ENCODE data around the gene REPS2.

REPS2 gene

DNA sequence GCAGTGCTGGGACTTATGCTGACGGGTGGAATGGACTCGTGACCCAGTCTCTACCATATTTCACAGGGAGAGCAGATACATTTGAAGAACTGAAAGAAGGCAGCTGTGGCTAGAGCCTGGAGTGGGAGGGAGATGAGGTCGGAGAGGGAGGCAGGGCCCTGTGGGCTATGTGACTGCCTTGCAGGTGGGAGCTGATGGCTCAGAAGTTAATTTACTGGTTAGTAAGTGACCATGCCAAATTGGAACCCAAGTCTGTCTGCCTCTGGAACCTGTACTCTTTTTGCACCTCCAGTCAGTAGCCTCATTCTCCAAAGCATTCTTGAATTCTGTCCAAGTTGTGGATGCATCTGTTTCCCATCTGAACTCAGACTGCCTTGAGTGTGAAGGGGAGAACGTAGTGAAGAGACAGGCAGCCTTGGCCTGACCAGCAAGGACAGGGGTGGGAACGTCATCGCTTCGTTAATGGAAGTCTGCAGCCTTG is 92.3 kb downstream of the REPS2 start:
- DNase-seq = no peak

DNA sequence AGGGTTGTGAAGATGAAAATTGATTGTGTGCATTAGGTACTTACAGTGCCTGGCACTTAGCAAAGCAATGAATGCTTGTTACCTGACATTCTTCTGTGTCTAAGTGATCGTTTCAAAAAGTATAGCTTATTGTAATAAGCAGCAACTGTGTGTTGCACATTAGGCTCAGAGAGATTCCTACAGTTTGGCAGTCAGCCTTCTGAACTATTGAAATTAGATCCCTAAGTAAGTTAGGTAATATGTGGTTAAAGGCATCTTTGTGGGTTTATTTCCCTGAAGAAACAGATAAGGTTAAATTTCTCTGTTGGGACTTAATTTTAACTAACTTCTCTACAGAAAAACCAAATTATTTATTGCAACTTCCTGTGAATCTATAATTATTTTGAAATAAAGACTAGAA is 93.4 kb downstream of the REPS2 start:
- DNase-seq = no peak

GRCh38 chrX:17040711-17041110 is 94.3 kb downstream of the REPS2 start:
- no peak for DNase-seq

DNA sequence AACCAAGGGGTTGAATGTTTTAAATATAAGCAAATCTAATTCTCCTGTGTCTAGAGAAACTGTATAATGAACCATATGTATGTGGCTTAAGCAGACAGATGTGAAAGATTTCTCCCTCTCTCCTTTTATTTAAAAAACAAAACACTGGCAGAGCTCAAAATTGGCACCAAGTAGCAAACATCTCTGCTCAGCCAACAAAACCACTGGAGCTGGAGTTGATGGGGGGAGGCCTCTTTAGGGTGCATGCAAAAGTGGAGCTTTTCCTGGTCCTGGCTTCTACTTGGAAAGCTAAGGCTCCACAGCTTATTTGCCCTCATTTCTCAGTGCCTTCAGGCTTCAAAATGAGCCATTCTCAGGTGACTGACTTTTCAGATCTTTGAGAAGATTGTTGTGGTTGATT is 95.6 kb downstream of the REPS2 start:
- DNase-seq = no peak

DNA sequence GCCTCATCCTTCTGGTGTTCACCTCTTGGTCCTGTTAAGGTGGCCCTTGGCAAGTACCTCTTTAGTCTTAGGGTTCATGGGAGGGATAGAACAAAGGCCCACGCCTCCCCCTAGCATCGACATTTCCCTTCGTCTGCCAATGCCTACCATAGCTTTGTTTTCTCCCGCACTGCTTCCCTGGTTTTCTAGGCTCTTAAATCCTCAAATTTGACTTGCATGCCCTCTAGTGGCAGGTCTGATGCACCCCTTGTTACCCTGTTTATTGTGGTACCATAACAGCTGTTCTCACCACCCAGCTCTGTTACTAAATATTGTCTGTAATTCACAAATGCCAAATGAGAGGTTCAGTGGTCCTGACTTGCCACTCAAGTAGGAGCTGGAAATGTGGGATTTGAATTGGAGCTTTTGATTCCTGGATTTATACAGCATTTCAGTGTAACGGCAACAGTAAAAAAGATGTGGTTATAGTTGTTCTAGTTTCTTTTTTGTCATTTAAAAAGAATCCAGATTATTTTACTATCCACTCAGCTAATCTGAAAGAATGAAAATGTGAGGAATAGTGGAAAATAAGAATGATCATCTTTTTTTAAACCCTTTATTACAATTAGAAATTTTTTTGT is 100.1 kb downstream of the REPS2 start:
- peak; percentile 56 for DNase-seq

DNA sequence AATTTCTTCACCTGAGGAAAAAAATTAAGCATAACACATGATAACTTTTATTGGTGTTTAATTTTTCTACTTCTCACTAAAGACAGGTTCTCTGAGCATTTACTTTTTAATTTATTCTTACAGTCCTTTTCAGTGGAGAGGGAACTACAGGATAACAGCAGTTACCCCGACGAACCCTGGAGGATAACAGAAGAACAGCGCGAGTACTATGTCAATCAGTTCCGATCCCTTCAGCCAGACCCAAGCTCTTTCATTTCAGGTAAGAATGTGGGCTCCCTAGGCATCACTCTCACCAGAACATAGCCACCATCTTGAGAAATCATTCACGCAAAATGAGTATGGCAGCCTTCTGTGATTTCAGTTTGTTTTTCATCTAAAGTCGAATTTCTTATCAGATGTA is 100.8 kb downstream of the REPS2 start:
- no peak for DNase-seq

GRCh38 chrX:17052210-17052609 is 105.8 kb downstream of the REPS2 start:
- DNase-seq = no peak

GRCh38 chrX:17052793-17053192 is 106.3 kb downstream of the REPS2 start:
- no peak for DNase-seq

- DNase-seq = peak; percentile 3
These were observed 107.0 kb downstream of the REPS2 start for GRCh38 chrX:17053502-17053901.

DNA sequence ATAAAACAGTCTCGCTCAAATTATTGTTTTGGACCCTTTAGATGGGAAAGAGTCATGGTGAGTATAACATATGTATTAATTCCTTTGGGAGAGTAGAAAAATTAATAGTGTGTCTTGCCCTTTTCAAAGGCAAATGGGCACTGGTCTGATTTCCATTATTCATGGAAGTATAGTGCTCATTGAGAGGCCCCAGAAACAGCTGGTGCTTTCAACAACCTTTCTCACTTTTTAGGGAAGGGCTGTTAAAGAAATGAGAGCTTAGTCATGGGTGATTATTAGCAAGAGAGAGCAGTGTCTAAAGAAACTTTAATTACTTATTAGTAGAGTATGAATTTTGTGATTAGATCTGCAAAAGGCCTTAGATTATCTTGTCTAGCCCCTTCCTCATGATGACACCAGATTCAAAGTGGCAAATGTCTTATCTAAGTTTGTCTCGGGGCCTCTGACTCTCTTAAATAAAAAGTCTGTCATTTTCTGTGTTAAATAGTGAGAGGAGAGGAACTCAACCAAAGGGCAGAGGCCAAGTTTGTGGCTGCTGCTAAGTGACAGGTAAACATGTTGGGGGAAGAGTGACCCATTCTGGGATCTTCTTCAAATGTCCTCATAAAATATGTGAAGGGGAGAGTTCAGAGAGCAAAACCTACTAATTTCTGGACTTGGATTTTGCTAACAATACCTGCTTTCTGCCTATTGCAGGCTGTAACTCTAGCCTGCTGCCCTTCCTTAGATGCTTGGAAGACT is 110.6 kb downstream of the REPS2 start:
- no peak for DNase-seq

- no peak for DNase-seq
These were observed 115.6 kb downstream of the REPS2 start for GRCh38 chrX:17062065-17062464.

DNA sequence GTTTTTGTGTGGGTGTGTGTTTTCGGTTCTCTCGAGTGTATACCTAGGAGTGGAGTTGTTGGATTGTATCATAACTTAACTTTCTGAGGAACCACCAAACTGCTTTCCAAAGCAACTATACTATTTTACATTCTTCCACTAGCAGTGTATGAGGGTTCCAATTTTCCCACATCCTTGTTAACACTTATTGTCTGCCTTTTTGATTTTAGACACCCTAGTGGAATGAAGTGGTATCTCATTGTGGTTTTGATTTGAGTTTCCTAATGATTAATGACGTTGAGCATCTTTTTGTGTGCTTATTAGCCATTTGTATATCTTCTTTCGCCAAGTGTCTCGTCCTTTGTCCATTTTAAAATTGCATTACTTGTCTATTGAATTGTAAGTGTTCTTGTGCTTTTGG is 118.6 kb downstream of the REPS2 start:
- no peak for DNase-seq

GRCh38 chrX:17067534-17067933 is 121.1 kb downstream of the REPS2 start:
- DNase-seq = no peak

DNA sequence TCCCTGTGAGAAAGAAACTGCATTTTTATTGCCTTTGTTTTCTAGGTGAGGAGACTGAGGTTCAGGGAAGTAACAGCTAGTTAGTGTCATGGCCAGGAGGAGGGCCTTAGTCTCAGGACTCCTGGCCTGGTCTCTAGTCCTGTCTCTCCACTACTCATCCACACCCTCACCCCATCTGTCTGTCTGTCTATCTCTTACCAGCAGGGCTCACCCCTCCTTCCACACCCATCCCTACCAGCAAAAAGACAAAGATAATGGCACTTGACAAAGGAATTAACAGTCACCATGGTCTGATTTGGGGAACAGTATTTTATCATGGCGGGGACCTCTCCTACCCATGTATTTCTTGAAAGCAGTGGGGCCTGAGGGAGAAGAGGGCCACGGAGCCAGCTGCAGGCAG is 125.8 kb downstream of the REPS2 start:
- DNase-seq = no peak

- DNase-seq = no peak
These were observed 126.3 kb downstream of the REPS2 start for GRCh38 chrX:17072721-17073230.

DNA sequence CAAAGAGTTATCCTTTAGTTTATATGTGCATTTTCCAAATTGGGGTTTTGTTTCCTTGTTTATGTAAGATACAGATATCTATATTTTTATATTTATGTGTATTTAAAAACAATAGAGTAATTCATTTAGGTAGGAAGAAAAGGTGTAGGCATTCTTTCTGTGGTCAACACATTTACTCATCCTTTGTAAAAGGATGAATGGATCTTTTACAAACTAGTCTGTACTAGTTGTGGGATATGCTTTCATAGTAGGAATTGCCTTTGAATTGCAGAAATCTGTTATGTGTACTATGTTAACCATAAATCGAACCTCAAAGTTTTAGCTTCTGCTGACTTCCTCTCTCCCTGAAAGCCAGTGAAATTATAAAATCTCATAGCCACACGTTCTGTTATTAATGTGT is 128.5 kb downstream of the REPS2 start:
- no peak for DNase-seq

GRCh38 chrX:17077361-17077760 is 130.9 kb downstream of the REPS2 start:
- DNase-seq = no peak

GRCh38 chrX:17078031-17078720 is 131.7 kb downstream of the REPS2 start:
- no peak for DNase-seq

- no peak for DNase-seq
These were observed 135.1 kb downstream of the REPS2 start for GRCh38 chrX:17081511-17081910.

DNA sequence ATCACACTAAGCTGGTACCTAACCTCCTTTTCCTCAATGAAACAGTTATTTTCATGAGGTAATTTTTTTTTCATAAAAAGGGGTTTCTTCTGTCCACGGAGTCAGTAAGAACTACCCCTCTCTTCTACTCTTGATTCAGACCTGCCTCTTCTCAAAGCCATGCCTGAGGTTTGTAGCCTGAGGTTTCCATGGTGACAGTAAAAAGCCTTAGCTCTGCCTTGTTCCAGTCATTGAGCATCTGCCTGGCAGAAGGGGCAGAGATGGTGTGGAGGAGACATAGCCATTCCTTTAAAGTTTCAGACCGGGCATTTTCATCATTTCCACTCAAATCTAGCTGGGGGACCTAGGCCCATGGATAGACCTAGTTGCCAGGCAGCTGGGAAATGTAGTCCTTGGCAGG is 135.5 kb downstream of the REPS2 start:
- no peak for DNase-seq

DNA sequence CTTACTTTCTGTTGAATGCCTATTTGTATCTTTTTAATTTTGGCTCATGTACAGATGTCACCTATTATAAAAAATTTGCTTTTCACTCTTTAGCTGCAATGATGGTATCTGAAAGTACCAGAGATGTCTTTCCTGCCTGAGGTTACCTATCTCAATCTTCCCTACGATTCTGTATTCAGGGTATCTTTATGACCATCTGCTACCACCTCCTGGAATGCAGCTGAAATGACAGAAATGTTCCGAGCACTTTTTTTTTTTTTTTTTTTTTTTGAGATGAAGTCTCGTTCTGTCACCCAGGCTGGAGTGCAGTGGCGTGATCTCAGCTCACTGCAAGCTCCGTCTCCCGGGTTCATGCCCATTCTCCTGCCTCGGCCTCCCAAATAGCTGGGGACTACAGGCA is 136.4 kb downstream of the REPS2 start:
- peak; percentile 37 for DNase-seq

- no peak for DNase-seq
These were observed 139.9 kb downstream of the REPS2 start for GRCh38 chrX:17086317-17086716.

- DNase-seq = no peak
These were observed 148.7 kb downstream of the REPS2 start for GRCh38 chrX:17095161-17095560.

All from NCI-H146 (cell line).